OCI-LY3 (cell line): ENCODE results near the gene NRF1.
"Not testable (repeated sequence)": the region's sequence is repeated elsewhere in the genome, so short reads cannot be mapped to it uniquely, and the experiment has no call there.

Experiments
- CTCF ChIP-seq: fragments of 200-600, 300-600 bp; sonication (generic); IDR thresholded peaks from 2 replicates; pipeline ENCODE4 v1.5.1; 2014; ENCODE audit warnings: antibody characterized with exemption, low read length, low read depth
- EZH2phosphoT487 ChIP-seq: fragments of 200-600 bp; shearing (Covaris generic); IDR thresholded peaks from 2 replicates; pipeline ENCODE4 v1.6.1; 2018; ENCODE audit warnings: antibody characterized with exemption, mixed run types, low read depth

- TF ChIP-seq EZH2phosphoT487, CTCF: not testable (repeated sequence)
Measured at GRCh38 chr7:129604021-129604420, 7.5 kb upstream of the NRF1 start.
